ENCODE measurements around the gene PPP1R12A. TPM values are rescaled to one million over a fixed set of nuclear protein-coding genes. Genes with fewer than 3 reads are reported as not detected.
"Not testable (repeated sequence)": the region's sequence is repeated elsewhere in the genome, so short reads cannot be mapped to it uniquely, and the experiment has no call there.

The PPP1R12A gene
- polyA plus RNA-seq, 2 of the 4 experiments (the other 2 are of a cell fraction), result 28.0 to 74.8 TPM

GRCh38 chr12:79949098-79949497 is 14.2 kb upstream of the PPP1R12A start (continued):
- TF ChIP-seq FOXS1 (CRISPR knock-in tag; IDR thresholded peaks at IDR 0.05) (no peak), KDM5A (IDR thresholded peaks at IDR 0.05) (no peak)

GRCh38 chr12:79945433-79945832 is 10.5 kb upstream of the PPP1R12A start:
- H3K4me2 ChIP-seq, result no peak overlapping the region
- DNase-seq (ENCODE audit: low read depth in 1 of 2, low spot score in 1 of 2) (no peak), FAIRE-seq (no peak), ATAC-seq (no peak)
- ChIA-PET CTCF (no interaction called here), POLR2A (no interaction called here)
- H3K9me3 ChIP-seq, result no peaks in the 10 kb centered on the region
- H3K27ac ChIP-seq, result no peak overlapping the region
- no peak for TF ChIP-seq ZC3H11A (IDR thresholded peaks at IDR 0.05)
- TF ChIP-seq CBX2 (IDR thresholded peaks at IDR 0.05; ENCODE audit: borderline replicate concordance, low read depth), result no peak
- no peak for TF ChIP-seq RARB (CRISPR knock-in tag; IDR thresholded peaks at IDR 0.05)
- no peak for TF ChIP-seq FOSL2 (IDR thresholded peaks at IDR 0.05)
- TF ChIP-seq FOSL2 (CRISPR knock-in tag; IDR thresholded peaks at IDR 0.05), result no peak
- no peak for TF ChIP-seq EHF (CRISPR knock-in tag; IDR thresholded peaks at IDR 0.05)
- no peak for TF ChIP-seq NFE2L2 (conservative IDR thresholded peaks at IDR 0.05; ENCODE audit: low read length)
- TF ChIP-seq ATOH8 (CRISPR knock-in tag; IDR thresholded peaks at IDR 0.05; ENCODE audit: low read depth), result no peak
- no peak for TF ChIP-seq SREBF2 (IDR thresholded peaks at IDR 0.05)
- no peak for TF ChIP-seq MAZ (IDR thresholded peaks at IDR 0.05; ENCODE audit: borderline replicate concordance, low read depth, low read length)
- no peak for TF ChIP-seq BCL3 (IDR thresholded peaks at IDR 0.05)
- no peak for TF ChIP-seq CBX8 (IDR thresholded peaks at IDR 0.05)
- 50% methylated on average over 4 of the region's 4 CpGs for WGBS (ENCODE audit: missing lambda C conversion rate)
- no peaks in the 10 kb centered on the region for H3K4me1 ChIP-seq
- no peak overlapping the region for H3K4me3 ChIP-seq

DNA sequence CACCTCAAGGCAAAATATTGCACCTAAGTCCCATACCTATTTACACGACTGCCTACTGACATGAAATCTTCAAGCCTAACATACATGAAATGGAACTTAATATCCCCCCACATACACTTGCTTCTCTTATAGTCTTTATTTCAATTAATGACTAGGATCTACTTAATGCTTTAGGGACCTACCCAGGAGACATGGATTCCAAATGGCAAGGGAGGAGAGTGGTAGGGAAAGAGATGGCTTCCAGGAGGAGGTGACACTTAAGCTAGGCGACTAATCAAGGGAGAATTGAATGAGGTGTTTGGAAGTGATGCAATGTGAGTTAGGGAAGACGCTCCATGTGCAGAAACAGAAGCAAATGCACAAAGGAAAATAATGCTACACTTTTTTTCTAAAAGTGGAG is 9.7 kb upstream of the PPP1R12A start:
- H3K4me1 ChIP-seq, result no peaks in the 10 kb centered on the region
- ATAC-seq (no peak), DNase-seq (ENCODE audit: low read depth in 1 of 2, low spot score in 1 of 2) (no peak), FAIRE-seq (no peak)
- TF ChIP-seq NR3C1 (IDR thresholded peaks at IDR 0.05) (no peak), FOXS1 (CRISPR knock-in tag; IDR thresholded peaks at IDR 0.05) (no peak), HOXA7 (CRISPR knock-in tag; IDR thresholded peaks at IDR 0.05) (no peak), TFCP2L1 (CRISPR knock-in tag; IDR thresholded peaks at IDR 0.05) (no peak), KDM1A (IDR thresholded peaks at IDR 0.05; ENCODE audit: low read depth) (no peak), ATOH8 (CRISPR knock-in tag; IDR thresholded peaks at IDR 0.05; ENCODE audit: low read depth) (no peak), ZFP36 (IDR thresholded peaks at IDR 0.05; ENCODE audit: borderline replicate concordance, partially characterized antibody) (no peak), HDAC2 (IDR thresholded peaks at IDR 0.05) (no peak), RNF2 (IDR thresholded peaks at IDR 0.05; ENCODE audit: borderline replicate concordance, low read depth) (no peak), HEYL (CRISPR knock-in tag; IDR thresholded peaks at IDR 0.05) (no peak), FOSL2 (IDR thresholded peaks at IDR 0.05) (no peak), FOSL2 (CRISPR knock-in tag; IDR thresholded peaks at IDR 0.05) (no peak)
- TF ChIP-seq, protein P1, sequence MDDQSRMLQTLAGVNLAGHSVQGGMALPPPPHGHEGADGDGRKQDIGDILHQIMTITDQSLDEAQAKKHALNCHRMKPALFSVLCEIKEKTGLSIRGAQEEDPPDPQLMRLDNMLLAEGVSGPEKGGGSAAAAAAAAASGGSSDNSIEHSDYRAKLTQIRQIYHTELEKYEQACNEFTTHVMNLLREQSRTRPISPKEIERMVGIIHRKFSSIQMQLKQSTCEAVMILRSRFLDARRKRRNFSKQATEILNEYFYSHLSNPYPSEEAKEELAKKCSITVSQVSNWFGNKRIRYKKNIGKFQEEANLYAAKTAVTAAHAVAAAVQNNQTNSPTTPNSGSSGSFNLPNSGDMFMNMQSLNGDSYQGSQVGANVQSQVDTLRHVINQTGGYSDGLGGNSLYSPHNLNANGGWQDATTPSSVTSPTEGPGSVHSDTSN (IDR thresholded peaks at IDR 0.05), result no peak
- TF ChIP-seq, protein P2, sequence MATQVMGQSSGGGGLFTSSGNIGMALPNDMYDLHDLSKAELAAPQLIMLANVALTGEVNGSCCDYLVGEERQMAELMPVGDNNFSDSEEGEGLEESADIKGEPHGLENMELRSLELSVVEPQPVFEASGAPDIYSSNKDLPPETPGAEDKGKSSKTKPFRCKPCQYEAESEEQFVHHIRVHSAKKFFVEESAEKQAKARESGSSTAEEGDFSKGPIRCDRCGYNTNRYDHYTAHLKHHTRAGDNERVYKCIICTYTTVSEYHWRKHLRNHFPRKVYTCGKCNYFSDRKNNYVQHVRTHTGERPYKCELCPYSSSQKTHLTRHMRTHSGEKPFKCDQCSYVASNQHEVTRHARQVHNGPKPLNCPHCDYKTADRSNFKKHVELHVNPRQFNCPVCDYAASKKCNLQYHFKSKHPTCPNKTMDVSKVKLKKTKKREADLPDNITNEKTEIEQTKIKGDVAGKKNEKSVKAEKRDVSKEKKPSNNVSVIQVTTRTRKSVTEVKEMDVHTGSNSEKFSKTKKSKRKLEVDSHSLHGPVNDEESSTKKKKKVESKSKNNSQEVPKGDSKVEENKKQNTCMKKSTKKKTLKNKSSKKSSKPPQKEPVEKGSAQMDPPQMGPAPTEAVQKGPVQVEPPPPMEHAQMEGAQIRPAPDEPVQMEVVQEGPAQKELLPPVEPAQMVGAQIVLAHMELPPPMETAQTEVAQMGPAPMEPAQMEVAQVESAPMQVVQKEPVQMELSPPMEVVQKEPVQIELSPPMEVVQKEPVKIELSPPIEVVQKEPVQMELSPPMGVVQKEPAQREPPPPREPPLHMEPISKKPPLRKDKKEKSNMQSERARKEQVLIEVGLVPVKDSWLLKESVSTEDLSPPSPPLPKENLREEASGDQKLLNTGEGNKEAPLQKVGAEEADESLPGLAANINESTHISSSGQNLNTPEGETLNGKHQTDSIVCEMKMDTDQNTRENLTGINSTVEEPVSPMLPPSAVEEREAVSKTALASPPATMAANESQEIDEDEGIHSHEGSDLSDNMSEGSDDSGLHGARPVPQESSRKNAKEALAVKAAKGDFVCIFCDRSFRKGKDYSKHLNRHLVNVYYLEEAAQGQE (IDR thresholded peaks at IDR 0.05), result no peak
- no peak overlapping the region for H3K4me3 ChIP-seq
- POLR2A ChIA-PET, result no interaction called here
- H3K27ac ChIP-seq, result no peak overlapping the region
- CTCF ChIA-PET, result interaction anchor here (0.7 kb wide), 1 partner anchor 1080 kb away, joined by 4 read pairs; the partner anchor contains the start of gene SYT1
- H3K9me3 ChIP-seq, result no peaks in the 10 kb centered on the region
- whole genome bisulfite sequencing (ENCODE audit: missing lambda C conversion rate), result 84% methylated on average over 3 of the region's 3 CpGs
- no peak overlapping the region for H3K4me2 ChIP-seq

DNA sequence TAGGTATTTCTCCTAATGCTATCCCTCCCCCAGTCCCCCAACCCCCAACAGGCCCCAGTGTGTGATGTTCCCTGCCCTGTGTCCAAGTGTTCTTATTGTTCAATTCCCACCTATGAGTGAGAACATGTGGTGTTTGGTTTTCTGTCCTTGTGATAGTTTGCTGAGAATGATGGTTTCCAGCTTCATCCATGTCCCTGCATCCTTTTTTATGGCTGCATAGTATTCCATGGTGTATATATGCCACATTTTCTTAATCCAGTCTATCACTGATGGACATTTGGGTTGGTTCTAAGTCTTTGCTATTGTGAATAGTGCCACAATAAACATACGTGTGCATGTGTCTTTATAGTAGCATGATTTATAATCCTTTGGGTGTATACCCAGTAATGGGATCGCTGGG is 7.9 kb upstream of the PPP1R12A start:
- H3K27ac ChIP-seq; POLR2A ChIA-PET; FAIRE-seq; DNase-seq (ENCODE audit: low read depth in 1 of 2, low spot score in 1 of 2); H3K4me3 ChIP-seq; H3K9me3 ChIP-seq; H3K4me2 ChIP-seq; H3K4me1 ChIP-seq; ATAC-seq: not testable (repeated sequence)
- CTCF ChIA-PET, result interaction anchor here (0.6 kb wide), 1 partner anchor 205 kb away, joined by 3 read pairs; no protein-coding TSS in a partner anchor
- WGBS (ENCODE audit: missing lambda C conversion rate), result 84% methylated on average over 2 of the region's 2 CpGs
